ENCODE results near the gene CLBA1.
A peak's percentile ranks its signal among the peaks of the same experiment; 100 is the strongest.

Gene CLBA1

DNA sequence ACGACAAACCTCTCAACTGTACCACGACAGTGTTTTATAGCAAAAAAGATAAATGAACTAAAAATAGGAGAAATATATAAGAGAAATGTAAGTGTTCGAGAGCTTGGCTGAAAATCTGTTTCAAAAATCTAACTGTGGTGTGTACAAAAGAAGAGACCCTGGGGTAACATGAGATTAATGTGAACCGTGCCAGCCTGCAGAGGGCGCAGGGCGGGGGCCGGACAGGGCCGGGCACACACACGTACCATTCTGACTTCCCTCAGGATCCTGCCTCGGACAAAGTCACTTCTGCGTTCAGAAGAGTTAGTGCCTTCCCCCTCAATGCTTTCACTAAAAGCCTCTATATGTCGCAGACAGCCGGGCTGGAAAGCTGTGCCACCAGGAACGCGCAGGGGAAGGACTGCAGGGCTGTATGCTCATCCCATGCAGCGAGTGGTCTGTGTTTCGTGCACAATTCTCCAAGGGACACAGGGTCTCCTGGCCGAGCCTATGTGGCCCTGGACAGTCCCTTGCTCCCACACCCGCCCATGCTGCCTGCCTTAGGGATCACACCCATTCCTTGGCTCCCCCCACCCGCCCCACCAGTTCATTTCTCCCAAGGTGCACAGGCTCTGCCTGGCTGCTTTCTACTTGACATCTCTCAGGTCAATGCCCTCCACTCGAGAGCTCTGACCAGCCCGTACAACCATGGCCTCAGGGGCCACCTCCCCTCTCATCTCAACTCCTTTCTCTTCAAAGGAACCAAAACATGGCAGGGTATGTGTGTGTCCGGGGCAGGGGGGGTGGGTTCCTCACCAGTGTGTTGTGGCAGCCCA is 26.8 kb downstream of the CLBA1 start:
- DNase-seq (ENCODE audit: low read depth) = no peak
- in situ Hi-C loops (cut with HindIII; ENCODE audit: low sequenced_read_pairs) = no loop called here
- TF ChIP-seq, protein P1, sequence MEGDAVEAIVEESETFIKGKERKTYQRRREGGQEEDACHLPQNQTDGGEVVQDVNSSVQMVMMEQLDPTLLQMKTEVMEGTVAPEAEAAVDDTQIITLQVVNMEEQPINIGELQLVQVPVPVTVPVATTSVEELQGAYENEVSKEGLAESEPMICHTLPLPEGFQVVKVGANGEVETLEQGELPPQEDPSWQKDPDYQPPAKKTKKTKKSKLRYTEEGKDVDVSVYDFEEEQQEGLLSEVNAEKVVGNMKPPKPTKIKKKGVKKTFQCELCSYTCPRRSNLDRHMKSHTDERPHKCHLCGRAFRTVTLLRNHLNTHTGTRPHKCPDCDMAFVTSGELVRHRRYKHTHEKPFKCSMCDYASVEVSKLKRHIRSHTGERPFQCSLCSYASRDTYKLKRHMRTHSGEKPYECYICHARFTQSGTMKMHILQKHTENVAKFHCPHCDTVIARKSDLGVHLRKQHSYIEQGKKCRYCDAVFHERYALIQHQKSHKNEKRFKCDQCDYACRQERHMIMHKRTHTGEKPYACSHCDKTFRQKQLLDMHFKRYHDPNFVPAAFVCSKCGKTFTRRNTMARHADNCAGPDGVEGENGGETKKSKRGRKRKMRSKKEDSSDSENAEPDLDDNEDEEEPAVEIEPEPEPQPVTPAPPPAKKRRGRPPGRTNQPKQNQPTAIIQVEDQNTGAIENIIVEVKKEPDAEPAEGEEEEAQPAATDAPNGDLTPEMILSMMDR (IDR thresholded peaks at IDR 0.05; ENCODE audit: low read depth, low read length, missing control alignments) = peak; percentile 52
- no peak overlapping the region for H3K4me3 ChIP-seq (ENCODE audit: low read depth, low read length)

DNA sequence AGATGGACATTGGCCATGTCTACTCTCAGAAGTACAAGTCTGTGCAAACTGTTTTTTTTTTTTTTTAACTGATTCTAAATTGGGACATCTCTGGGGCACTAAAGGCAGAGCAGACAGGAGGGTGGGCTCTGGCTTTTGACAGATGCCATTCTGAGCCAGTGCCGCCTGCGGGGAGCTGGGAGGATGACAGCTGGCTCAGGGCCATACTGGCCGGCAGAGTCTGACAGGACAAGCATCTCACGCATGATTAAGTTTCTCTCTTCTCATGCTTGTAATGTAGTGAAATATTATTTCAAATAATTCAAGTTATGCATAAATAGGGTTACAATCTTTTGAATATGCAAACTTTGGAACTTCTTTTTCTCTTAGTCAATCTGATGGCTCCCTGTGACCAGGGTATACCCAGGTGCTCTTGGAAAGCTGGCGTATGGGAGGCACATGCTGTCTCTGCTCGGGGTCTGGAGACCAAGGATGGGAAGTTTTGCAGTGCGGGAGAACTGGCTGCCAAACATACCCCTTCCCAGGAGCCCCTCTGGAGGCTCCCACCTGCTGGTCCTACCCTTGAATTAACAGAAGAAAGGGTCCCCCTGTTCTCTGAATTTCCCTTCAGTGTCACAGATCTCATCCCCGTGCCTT is 27.7 kb downstream of the CLBA1 start:
- no peak overlapping the region for H3K4me3 ChIP-seq (ENCODE audit: low read depth, low read length)
- no peak for DNase-seq (ENCODE audit: low read depth)
- in situ Hi-C loops (cut with HindIII; ENCODE audit: low sequenced_read_pairs) = no loop called here
- TF ChIP-seq, protein P1 (IDR thresholded peaks at IDR 0.05; ENCODE audit: low read depth, low read length, missing control alignments) = peak; percentile 14

DNA sequence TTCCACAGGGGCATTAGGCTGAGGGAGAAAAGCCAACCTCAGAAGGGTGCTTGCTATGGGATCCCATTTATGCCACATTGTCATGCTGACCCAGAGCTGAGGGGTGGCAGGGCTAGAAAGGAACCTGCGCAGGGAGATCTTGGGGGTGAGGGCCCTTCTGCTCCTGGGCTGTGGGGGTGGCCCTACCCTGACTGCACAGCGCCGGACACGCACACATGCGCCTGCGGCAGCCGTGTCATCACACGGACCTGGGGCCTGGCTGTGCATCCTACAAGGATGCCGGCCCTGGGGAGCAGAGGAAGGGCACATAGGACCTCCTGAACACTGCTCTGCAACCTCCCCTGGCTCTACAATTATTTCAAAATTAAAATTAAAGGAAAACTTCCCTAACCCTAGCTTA is 28.4 kb downstream of the CLBA1 start:
- in situ Hi-C loops (cut with HindIII; ENCODE audit: low sequenced_read_pairs) = no loop called here
- TF ChIP-seq, protein P1 (IDR thresholded peaks at IDR 0.05; ENCODE audit: low read depth, low read length, missing control alignments) = no peak
- no peak overlapping the region for H3K4me3 ChIP-seq (ENCODE audit: low read depth, low read length)
- no peak for DNase-seq (ENCODE audit: low read depth)

DNA sequence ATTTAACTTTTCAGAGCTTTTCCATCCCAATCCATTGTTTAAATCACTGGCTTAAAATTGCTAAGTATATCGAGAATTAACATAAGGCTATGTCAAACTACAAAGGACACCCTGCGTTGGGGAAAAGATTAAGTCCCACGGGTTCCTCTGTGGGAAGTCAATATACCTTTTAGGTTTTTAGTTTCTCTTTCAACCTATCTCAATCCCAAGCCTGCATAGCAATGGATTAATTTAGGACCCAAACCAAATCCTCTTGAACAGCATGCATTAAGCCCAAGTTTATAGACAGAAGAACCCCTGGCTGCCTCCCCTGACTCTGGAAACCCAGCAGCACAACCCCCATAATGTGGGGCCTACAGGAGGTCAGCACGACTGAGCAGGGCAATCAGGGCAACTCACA is 29.0 kb downstream of the CLBA1 start:
- TF ChIP-seq, protein P1 (IDR thresholded peaks at IDR 0.05; ENCODE audit: low read depth, low read length, missing control alignments) = no peak
- H3K4me3 ChIP-seq (ENCODE audit: low read depth, low read length) = peak overlapping the region; percentile 6
- no peak for DNase-seq (ENCODE audit: low read depth)
- in situ Hi-C loops (cut with HindIII; ENCODE audit: low sequenced_read_pairs) = no loop called here

DNA sequence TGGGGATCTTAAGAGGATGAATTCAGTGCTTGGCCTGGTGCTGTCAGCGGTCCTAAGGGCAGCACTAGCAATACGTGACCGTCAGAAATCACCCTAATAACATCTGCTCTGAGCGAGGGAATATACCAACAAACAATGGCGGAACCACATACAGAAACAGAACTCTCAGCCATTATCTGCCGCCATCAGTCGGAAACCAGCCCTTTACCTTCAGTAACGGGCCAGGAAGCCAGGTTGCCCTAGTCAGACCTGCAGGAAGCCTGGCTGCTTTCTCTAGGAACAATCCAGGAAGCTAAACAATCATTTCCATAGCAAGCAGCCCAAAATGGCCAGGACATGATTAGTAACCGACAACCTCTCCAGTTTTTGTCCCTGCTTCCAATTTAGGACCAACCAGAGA is 29.7 kb downstream of the CLBA1 start:
- TF ChIP-seq, protein P1 (IDR thresholded peaks at IDR 0.05; ENCODE audit: low read depth, low read length, missing control alignments) = no peak
- in situ Hi-C loops (cut with HindIII; ENCODE audit: low sequenced_read_pairs) = no loop called here
- DNase-seq (ENCODE audit: low read depth) = no peak
- H3K4me3 ChIP-seq (ENCODE audit: low read depth, low read length) = no peak overlapping the region

DNA sequence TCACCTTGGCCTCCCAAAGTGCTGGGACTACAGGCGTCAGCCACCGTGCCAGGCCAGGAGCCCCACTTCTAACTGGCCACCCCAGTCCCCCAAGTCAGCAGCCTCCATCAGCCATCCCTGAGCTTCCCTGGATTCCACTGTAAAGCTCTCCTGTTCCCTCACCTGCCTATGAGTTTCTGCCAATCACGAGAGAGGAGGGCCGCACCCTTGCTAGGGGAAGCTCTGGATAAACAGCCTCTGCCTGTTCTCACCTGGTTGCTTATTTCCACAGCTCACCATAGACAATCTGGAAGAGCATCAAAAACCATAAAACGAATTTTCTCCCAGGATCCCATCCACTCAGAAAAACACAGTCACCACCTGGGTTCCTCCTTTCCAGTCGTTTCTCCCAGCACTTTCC is 30.3 kb downstream of the CLBA1 start:
- in situ Hi-C loops (cut with HindIII; ENCODE audit: low sequenced_read_pairs) = no loop called here
- DNase-seq (ENCODE audit: low read depth) = no peak
- TF ChIP-seq, protein P1 (IDR thresholded peaks at IDR 0.05; ENCODE audit: low read depth, low read length, missing control alignments) = no peak
- H3K4me3 ChIP-seq (ENCODE audit: low read depth, low read length) = no peak overlapping the region
